BLaER1 (cell line): ENCODE data around the gene PLD3.
"Not testable (repeated sequence)": the region's sequence is repeated elsewhere in the genome, so short reads cannot be mapped to it uniquely, and the experiment has no call there.

Experiments used
- H3K27ac ChIP-seq: shearing (Covaris generic); formaldehyde crosslinking; 2 replicates; pipeline ENCODE4 v1.8.1; 2022
- H3K27me3 ChIP-seq: shearing (Covaris generic); formaldehyde crosslinking; 2 replicates; pipeline ENCODE4 v1.8.1; 2022
- H3K36me3 ChIP-seq: shearing (Covaris generic); formaldehyde crosslinking; 2 replicates; pipeline ENCODE4 v1.8.1; 2022
- H3K4me1 ChIP-seq: shearing (Covaris generic); formaldehyde crosslinking; 2 replicates; pipeline ENCODE4 v1.8.1; 2022
- H3K4me2 ChIP-seq: shearing (Covaris generic); formaldehyde crosslinking; 2 replicates; pipeline ENCODE4 v1.8.1; 2022
- H3K4me3 ChIP-seq: shearing (Covaris generic); formaldehyde crosslinking; 2 replicates; pipeline ENCODE4 v1.8.1; 2022
- H3K9ac ChIP-seq: shearing (Covaris generic); formaldehyde crosslinking; 2 replicates; pipeline ENCODE4 v1.8.1; 2022
- H3K9me3 ChIP-seq: shearing (Covaris generic); formaldehyde crosslinking; 2 replicates; pipeline ENCODE4 v1.8.1; 2022
- H4K20me1 ChIP-seq: shearing (Covaris generic); formaldehyde crosslinking; 2 replicates; pipeline ENCODE4 v1.8.1; 2022
- Cebpa-rat ChIP-seq: shearing (Covaris generic); IDR thresholded peaks from 2 replicates; pipeline ENCODE4 v1.8.1; 2022

PLD3 gene

DNA sequence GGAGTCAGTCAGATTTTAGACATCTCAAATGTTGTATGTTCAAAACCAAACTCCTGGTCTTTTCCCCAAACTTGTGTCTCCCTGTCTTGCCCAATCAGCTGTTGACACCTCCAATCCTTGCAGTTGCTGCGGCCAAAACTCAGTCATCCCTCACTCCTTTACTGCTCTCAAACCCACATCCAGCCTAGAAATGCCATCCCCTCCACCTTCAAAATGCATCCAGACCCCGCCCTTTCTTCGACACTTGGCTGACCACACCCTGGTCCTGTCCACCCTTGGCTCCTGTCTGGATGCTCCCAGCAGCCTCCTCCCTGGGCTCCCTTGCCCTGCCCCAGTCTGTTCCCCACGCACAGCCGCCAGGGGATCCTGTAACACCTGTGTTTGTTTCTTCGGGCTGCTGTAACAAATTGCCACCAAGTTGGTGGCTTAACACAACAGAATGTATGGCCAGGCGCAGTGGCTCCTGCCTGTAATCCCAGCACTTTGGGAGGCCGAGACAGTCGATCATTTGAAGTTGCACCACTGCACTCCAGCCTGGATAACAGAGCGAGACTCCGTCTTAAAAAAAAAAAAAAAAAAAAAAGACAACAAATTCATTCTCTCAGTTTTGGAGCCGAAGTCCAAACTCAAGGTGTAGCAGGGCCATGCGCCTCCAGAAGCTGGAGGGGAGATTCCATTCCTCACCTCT is 11.7 kb downstream of the PLD3 start:
- Histone ChIP-seq H3K9ac (no peak overlapping the region), H3K27me3 (no peaks in the 10 kb centered on the region), H3K9me3 (no peaks in the 10 kb centered on the region), H4K20me1 (peaks cover 94% of the 10 kb centered on the region), H3K4me1 (peaks cover 59% of the 10 kb centered on the region), H3K36me3 (no peaks in the 10 kb centered on the region), H3K4me3 (no peak overlapping the region), H3K4me2 (no peak overlapping the region), H3K27ac (no peak overlapping the region)
- TF ChIP-seq Cebpa-rat = no peak

DNA sequence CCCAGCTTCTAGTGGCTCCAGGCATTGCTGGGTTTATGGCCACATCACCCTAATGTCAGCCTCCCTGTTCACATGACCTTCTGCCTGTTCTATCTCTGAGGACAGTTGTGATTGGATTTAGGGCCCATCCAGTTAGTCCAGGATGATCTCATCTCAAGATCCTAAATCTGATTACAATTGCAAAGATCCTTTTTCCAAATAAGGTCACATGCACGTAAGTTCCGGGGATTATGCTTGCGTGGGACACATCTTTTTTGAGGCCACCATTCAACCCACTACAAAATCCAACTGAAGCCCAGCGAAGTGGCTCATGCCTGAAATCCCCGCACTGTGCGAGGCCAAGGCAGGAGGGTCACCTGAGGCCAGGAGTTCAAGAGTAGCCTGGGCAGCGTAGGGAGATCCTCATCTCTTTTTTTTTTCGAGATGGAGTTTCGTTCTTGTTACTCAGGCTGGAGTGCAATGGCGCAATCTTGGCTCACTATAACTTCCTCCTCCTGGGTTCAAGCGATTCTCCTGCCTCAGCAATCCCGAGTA is 12.3 kb downstream of the PLD3 start:
- Histone ChIP-seq H3K27me3 (no peaks in the 10 kb centered on the region), H3K9ac (no peak overlapping the region), H3K36me3 (no peaks in the 10 kb centered on the region), H3K4me3 (no peak overlapping the region), H3K27ac (no peak overlapping the region), H3K9me3 (no peaks in the 10 kb centered on the region), H3K4me2 (no peak overlapping the region), H3K4me1 (peaks cover 59% of the 10 kb centered on the region), H4K20me1 (peaks cover 89% of the 10 kb centered on the region)
- no peak for TF ChIP-seq Cebpa-rat

DNA sequence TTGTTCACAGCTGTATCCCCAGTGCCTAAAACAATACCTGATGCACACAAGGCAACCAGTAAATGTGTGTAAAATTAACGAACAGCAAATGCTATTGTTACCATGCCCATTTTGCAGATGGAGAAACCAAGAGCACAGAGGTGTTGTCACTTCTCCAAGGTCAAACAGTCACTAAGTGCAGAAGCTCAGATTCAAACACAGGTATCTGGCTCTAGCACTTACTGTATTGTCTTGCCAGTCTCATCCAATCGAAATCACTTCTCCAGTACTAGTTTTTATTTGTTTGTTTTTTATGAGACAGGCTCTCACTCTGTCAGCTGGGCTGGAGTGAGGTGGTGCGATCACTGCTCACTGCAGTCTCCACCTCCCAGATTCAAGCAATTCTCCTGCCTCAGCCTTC is 13.7 kb downstream of the PLD3 start:
- H3K4me1 ChIP-seq = peaks cover 46% of the 10 kb centered on the region
- H3K27me3 ChIP-seq = no peaks in the 10 kb centered on the region
- H3K9me3 ChIP-seq = no peaks in the 10 kb centered on the region
- H3K27ac ChIP-seq = no peak overlapping the region
- H4K20me1 ChIP-seq = peaks cover 75% of the 10 kb centered on the region
- peaks cover 10% of the 10 kb centered on the region for H3K36me3 ChIP-seq
- H3K9ac ChIP-seq = no peak overlapping the region
- 0 out of 2 replicates have a peak overlapping the region, but pooled peaks have one; percentile 36 for H3K4me2 ChIP-seq
- no peak for TF ChIP-seq Cebpa-rat
- no peak overlapping the region for H3K4me3 ChIP-seq

DNA sequence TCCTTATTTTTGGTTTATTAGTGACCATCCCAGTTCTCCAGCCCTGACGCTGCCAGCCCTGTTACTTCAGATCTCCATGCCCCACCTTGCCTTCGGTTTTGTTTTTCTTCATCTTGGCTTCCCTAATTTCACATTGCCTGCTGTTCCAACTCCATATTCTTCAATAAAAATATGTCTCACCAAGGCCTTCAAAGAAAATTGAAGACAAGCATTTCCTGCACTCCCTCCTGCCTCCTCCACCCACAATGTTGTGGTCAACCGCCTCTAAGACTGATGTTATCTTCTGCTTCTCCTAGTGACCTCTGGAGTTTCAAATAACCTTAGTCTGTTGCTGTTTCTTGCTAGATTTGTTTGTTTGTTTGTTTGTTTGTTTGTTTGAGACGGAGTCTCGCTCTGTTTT is 14.6 kb downstream of the PLD3 start:
- peaks cover 37% of the 10 kb centered on the region for H3K4me1 ChIP-seq
- H3K27me3 ChIP-seq = no peaks in the 10 kb centered on the region
- peaks cover 66% of the 10 kb centered on the region for H4K20me1 ChIP-seq
- no peak overlapping the region for H3K27ac ChIP-seq
- peaks cover 18% of the 10 kb centered on the region for H3K36me3 ChIP-seq
- TF ChIP-seq Cebpa-rat = no peak
- peak overlapping the region; percentile 36 for H3K4me2 ChIP-seq
- no peak overlapping the region for H3K9ac ChIP-seq
- H3K9me3 ChIP-seq = no peaks in the 10 kb centered on the region
- H3K4me3 ChIP-seq = no peak overlapping the region

DNA sequence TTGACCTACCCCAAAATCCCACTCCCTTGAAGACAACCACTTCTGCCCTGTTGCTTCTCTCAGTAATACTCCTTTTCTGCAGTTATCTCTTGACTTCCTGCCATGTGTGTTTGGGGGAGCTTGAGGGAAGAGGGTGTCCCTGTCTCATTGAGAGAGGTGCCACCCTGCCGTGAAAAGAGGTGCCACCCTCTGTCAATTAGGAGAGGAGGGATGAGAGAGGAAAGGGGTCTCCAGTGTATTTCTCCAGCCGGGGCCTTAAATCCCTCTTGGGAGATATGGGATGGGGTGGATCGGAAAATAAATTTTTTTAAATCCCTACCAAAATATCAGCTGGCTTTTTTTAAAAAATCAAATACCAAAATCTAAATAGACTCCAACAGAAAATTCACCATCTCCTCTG is 16.5 kb downstream of the PLD3 start:
- no peak for TF ChIP-seq Cebpa-rat
- Histone ChIP-seq H4K20me1 (peaks cover 47% of the 10 kb centered on the region), H3K4me2 (no peak overlapping the region), H3K27me3 (no peaks in the 10 kb centered on the region), H3K4me3 (no peak overlapping the region), H3K27ac (no peak overlapping the region), H3K4me1 (peaks cover 18% of the 10 kb centered on the region), H3K9ac (no peak overlapping the region), H3K9me3 (no peaks in the 10 kb centered on the region), H3K36me3 (peaks cover 26% of the 10 kb centered on the region)

DNA sequence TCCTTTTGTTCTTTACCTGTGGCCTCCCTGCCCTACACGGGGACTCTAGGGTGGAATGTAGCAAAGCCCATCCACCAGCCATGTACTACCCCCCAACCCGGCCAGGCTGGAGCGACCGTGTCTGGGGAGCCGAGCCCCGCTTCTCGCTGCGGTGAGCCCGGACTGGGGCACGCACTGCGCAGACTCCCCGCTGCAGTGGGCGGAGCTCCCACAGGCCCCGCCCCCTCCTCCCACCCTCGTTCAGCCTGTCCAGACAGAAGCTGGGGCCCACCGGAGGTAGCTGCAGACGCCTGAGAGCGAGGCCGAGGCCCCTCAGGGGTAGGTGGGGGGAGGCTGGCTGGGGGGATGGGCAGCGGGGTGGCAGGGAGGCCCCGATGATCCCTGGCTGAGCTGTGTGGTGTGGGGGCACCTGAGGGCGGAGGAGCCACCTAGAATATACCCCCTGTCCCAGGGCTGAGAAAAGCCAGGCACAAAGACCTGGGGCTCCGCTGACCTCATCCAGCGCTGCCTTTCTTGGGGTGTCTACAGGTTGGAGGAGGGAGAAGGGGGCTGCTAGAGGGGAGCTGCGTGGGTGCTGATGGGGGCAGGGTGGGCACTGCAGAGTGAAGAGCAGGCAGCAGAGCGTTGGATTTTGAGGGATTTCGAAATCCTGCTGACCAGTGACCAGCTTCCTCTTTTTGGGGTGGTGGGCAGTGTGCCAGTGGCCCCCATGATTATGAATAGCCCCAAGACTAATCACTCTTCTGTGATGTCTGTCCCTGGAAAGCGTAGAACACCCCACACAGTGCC is 17.3 kb downstream of the PLD3 start:
- no peak overlapping the region for H3K27ac ChIP-seq
- no peaks in the 10 kb centered on the region for H3K27me3 ChIP-seq

DNA sequence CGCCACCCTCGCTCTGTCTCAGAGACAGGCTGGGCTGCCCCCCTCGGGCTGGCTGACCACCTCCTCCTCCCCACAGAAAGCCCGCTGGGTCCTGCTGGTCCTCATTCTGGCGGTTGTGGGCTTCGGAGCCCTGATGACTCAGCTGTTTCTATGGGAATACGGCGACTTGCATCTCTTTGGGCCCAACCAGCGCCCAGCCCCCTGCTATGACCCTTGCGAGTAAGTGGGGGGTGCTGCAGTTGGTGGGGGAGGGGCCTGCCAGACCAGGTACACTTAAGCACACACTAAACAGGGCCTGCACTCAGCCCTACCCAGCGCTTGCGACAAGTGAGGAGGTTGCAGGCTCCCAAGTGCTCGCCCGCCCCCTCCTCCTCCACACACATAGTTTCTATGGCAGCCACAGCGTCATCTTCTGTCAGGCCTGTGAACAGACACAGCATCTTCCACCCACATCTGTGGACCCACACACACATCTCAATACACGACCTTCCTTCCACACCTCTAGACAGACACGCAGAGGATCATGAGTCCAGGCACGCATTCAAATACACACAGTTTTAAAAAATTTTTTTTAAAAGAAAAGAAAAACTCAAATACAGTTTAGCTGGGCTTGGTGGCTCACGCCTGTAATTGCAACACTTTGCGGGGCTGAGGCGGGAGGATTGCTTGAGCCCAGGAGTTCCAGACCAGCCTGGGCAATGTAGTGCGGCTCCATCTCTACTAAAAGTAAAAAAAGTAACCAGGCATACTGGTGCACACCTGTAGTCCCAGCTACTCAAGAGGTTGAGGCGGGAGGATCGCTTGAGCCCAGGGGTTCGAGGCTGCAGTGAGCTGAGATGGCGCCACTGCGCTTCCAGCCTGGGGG is 18.4 kb downstream of the PLD3 start:
- H4K20me1 ChIP-seq = peaks cover 27% of the 10 kb centered on the region; the same call in 1 of the 2 replicates
- no peaks in the 10 kb centered on the region for H3K9me3 ChIP-seq
- TF ChIP-seq Cebpa-rat = no peak
- peaks cover 25% of the 10 kb centered on the region for H3K4me1 ChIP-seq
- H3K27me3 ChIP-seq = no peaks in the 10 kb centered on the region
- H3K4me2 ChIP-seq = no peak overlapping the region
- peaks cover 37% of the 10 kb centered on the region for H3K36me3 ChIP-seq
- no peak overlapping the region for H3K4me3 ChIP-seq
- H3K9ac ChIP-seq = no peak overlapping the region
- no peak overlapping the region for H3K27ac ChIP-seq

More for the DNA sequence above, 17.3 kb downstream of the PLD3 start:
- no peaks in the 10 kb centered on the region for H3K9me3 ChIP-seq
- H3K9ac ChIP-seq = no peak overlapping the region
- peaks cover 20% of the 10 kb centered on the region for H3K4me1 ChIP-seq
- no peak for TF ChIP-seq Cebpa-rat
- no peak overlapping the region for H3K4me3 ChIP-seq
- no peak overlapping the region for H3K4me2 ChIP-seq
- H4K20me1 ChIP-seq = peaks cover 39% of the 10 kb centered on the region
- H3K36me3 ChIP-seq = peaks cover 33% of the 10 kb centered on the region

DNA sequence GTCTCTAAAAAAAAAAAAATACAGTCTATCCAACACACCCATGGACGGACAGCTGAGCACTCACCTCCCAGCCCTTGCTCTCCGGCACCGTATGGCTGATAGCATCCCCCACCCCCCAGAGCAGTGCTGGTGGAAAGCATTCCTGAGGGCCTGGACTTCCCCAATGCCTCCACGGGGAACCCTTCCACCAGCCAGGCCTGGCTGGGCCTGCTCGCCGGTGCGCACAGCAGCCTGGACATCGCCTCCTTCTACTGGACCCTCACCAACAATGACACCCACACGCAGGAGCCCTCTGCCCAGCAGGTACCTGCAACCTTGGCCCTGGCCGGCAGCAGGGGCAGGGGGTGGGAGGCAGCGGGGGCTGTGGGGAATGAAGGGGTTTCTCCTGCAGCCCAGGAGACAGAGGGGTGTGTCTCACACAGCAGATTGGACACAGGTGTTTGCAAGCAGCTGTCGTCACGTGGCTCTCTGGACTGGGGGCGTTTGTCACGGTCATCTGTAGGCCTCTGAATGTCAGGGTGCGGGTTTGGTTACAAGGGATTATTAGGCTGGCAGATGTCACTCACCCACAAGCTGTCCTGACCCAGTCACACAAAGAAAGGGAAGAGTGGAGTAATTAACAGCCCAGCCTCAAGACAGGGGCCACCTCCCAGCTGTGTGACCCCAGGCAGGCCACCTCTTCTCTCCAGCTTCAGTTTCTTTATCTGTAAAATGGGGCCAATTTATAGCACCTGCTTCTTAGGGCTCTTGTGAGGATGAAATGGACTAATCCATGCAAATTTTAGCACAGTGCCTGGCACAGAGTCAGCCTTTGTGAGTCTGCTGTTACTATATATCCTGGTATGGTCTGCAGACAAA is 19.3 kb downstream of the PLD3 start:
- Histone ChIP-seq H3K27ac (no peak overlapping the region), H3K36me3 (peaks cover 44% of the 10 kb centered on the region), H3K4me2 (no peak overlapping the region), H3K4me1 (peaks cover 18% of the 10 kb centered on the region), H3K9me3 (no peaks in the 10 kb centered on the region), H3K4me3 (no peak overlapping the region), H4K20me1 (peaks cover 19% of the 10 kb centered on the region; the same call in 1 of the 2 replicates), H3K9ac (no peak overlapping the region), H3K27me3 (no peaks in the 10 kb centered on the region)
- TF ChIP-seq Cebpa-rat = no peak

DNA sequence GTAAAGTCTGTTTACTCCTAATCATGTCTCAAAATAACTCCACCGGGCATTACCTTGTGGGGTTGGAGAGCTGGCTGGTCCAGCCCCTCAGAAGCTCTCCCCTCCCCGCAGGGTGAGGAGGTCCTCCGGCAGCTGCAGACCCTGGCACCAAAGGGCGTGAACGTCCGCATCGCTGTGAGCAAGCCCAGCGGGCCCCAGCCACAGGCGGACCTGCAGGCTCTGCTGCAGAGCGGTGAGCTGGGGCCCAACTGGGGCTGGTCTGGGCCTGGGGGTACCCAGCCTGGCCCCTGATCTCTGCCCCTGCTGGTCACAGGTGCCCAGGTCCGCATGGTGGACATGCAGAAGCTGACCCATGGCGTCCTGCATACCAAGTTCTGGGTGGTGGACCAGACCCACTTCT is 21.3 kb downstream of the PLD3 start:
- peaks cover 47% of the 10 kb centered on the region for H3K36me3 ChIP-seq
- H3K9ac ChIP-seq = no peak overlapping the region
- H3K4me1 ChIP-seq = peaks cover 8% of the 10 kb centered on the region; the same call in 1 of the 2 replicates

DNA sequence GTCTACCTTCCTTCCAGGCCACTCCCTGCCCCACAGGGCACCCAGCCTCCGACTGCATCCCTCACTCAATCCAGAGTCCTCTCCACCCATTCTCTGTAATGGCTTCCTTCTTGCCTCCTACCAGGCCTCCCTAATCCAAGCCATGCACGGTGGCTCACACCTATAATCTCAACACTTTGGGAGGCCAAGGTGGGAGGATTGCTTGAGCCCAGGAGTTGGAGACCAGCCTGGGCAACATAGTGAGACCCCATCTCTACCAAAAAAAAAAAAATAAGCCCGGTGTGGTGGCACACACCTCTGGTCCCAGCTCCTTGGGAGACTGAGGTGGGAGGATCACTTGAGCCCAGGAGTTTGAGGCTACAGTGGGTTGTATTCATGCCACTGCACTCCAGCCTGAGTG is 21.8 kb downstream of the PLD3 start:
- not testable (repeated sequence) for H3K9ac ChIP-seq, H3K4me1 ChIP-seq, H3K4me3 ChIP-seq, H3K9me3 ChIP-seq, H3K27me3 ChIP-seq, H4K20me1 ChIP-seq, H3K4me2 ChIP-seq, H3K27ac ChIP-seq
- H3K36me3 ChIP-seq = peaks cover 47% of the 10 kb centered on the region

More for the DNA sequence above, 21.3 kb downstream of the PLD3 start:
- Histone ChIP-seq H3K4me3 (no peak overlapping the region), H3K27me3 (no peaks in the 10 kb centered on the region), H4K20me1 (peaks cover 5% of the 10 kb centered on the region; the same call in 1 of the 2 replicates), H3K4me2 (no peak overlapping the region), H3K27ac (no peak overlapping the region), H3K9me3 (no peaks in the 10 kb centered on the region)
- TF ChIP-seq Cebpa-rat = no peak
